Endothelial cell of umbilical vein (primary cell): ENCODE measurements around the gene ARHGAP15. TPM values are rescaled to one million over a fixed set of nuclear protein-coding genes. Genes with fewer than 3 reads are reported as not detected.

Experiments used
- BruUV-seq: library from RNA; stranded (reverse); fragments of 400-500 nt; replicated peaks from 2 replicates; lab custom pipeline; 2021; lab: Mats Ljungman, UMichigan
- CTCF ChIA-PET: fragments of 300-600, 350-600 bp; sonication (Branson Sonifier 250); formaldehyde crosslinking; loops from one replicate; lab custom pipeline; 2021; ENCODE audit warnings: antibody characterized with exemption, inconsistent platforms; lab: Charles Lee
- POLR2A ChIA-PET: fragments of 300-600, 350-600 bp; sonication (Branson Sonifier 250); formaldehyde crosslinking; loops from one replicate; lab custom pipeline; 2021; ENCODE audit warnings: antibody characterized with exemption, inconsistent platforms; lab: Charles Lee
- DNase-seq: peaks from one replicate; pipeline ENCODE4 v3.0.0-alpha.2; 2011; ENCODE audit warnings: low read depth, low spot score
- FAIRE-seq: peaks from 2 replicates; lab custom pipeline; 2011; peaks lifted over from hg19 to GRCh38; lab: Jason Lieb, UNC
- H2AFZ ChIP-seq: 2 replicates; pipeline ENCODE4 v1.6.0; 2012; ENCODE audit warnings: low read depth, low read length, control low read depth, inconsistent platforms
- H3K27ac ChIP-seq: 2 replicates; pipeline ENCODE4 v1.5.1; 2011; ENCODE audit warnings: low read depth, mild to moderate bottlenecking, control low read depth, low read length, moderate library complexity; ENCODE audit not compliant: insufficient read depth
- H3K27me3 ChIP-seq, 2 experiments: 2 replicates each; pipeline versions ENCODE4 v1.6.0 to v1.6.1; 2011; ENCODE audit warnings: low read length in 2 of 2, mixed read lengths in 1 of 2; ENCODE audit not compliant: control insufficient read depth in 2 of 2, insufficient read depth in 2 of 2
- H3K36me3 ChIP-seq, 2 experiments: 2 replicates in 1 of 2; 3 replicates in 1 of 2; pipeline ENCODE4 v1.5.1; 2011; ENCODE audit warnings: low read length in 2 of 2, mild to moderate bottlenecking in 1 of 2, moderate library complexity in 1 of 2; ENCODE audit not compliant: control insufficient read depth in 2 of 2, insufficient read depth in 2 of 2; ENCODE audit errors: extremely low read depth in 1 of 2
- H3K4me1 ChIP-seq: 3 replicates; pipeline ENCODE4 v1.5.1; 2011; ENCODE audit warnings: mild to moderate bottlenecking, low read length; ENCODE audit not compliant: control insufficient read depth, insufficient read depth; ENCODE audit errors: extremely low read depth
- H3K4me2 ChIP-seq: 2 replicates; pipeline ENCODE4 v1.6.1; 2011; ENCODE audit warnings: low read length, control low read depth, mixed read lengths; ENCODE audit not compliant: insufficient read depth
- H3K4me3 ChIP-seq, 3 experiments: fragments of 200-600 bp in 1 of 3; sonication (generic), shearing (Covaris generic) in 1 of 3; replicated peaks in 1 of 3; 2 replicates each; pipeline ENCODE4 v1.5.1; 2011 to 2016; ENCODE audit warnings: control low read depth in 3 of 3, low read length in 3 of 3, mild to moderate bottlenecking in 2 of 3, inconsistent platforms in 1 of 3, low read depth in 1 of 3, moderate library complexity in 1 of 3; ENCODE audit not compliant: insufficient read depth in 1 of 3
- H3K79me2 ChIP-seq: 2 replicates; pipeline ENCODE4 v1.6.0; 2012; ENCODE audit warnings: low read length, inconsistent platforms; ENCODE audit not compliant: control insufficient read depth, insufficient read depth
- H3K9ac ChIP-seq: replicated peaks from 2 replicates; pipeline ENCODE3; 2011; ENCODE audit warnings: low read length, control low read depth; ENCODE audit not compliant: insufficient read depth; ENCODE audit errors: extremely low read depth
- H3K9me1 ChIP-seq: replicated peaks from 3 replicates; pipeline ENCODE4 v1.6.0; 2011; ENCODE audit warnings: mild to moderate bottlenecking, low read length; ENCODE audit not compliant: control insufficient read depth, insufficient read depth; ENCODE audit errors: extremely low read depth
- H3K9me3 ChIP-seq: replicated peaks from 2 replicates; pipeline ENCODE4 v1.5.1; 2012; ENCODE audit warnings: low read length, inconsistent platforms; ENCODE audit not compliant: control insufficient read depth, insufficient read depth
- H4K20me1 ChIP-seq: replicated peaks from 2 replicates; pipeline ENCODE3; 2011; ENCODE audit warnings: mild to moderate bottlenecking, low read length; ENCODE audit not compliant: control insufficient read depth, insufficient read depth; ENCODE audit errors: extremely low read depth
- EZH2 ChIP-seq: IDR thresholded peaks from 2 replicates; pipeline ENCODE4 v1.6.1; 2012; ENCODE audit warnings: borderline replicate concordance, low read depth, mild to moderate bottlenecking, moderate library complexity, low read length, inconsistent platforms; ENCODE audit not compliant: severe bottlenecking
- FOS ChIP-seq: IDR thresholded peaks from 2 replicates; pipeline ENCODE4 v1.6.1; 2011; ENCODE audit warnings: mild to moderate bottlenecking, low read length, moderate library complexity, borderline replicate concordance; ENCODE audit not compliant: insufficient read depth
- GATA2 ChIP-seq: IDR thresholded peaks from 2 replicates; pipeline ENCODE4 v1.7.0; 2011; ENCODE audit warnings: low read depth, mild to moderate bottlenecking, moderate library complexity, mixed read lengths, low read length; ENCODE audit not compliant: insufficient read length, insufficient read depth
- JUN ChIP-seq: IDR thresholded peaks from 2 replicates; pipeline ENCODE4 v1.6.1; 2011; ENCODE audit warnings: borderline replicate concordance, low read depth; ENCODE audit not compliant: insufficient read length, insufficient read depth
- MYC ChIP-seq: IDR thresholded peaks from one replicate; pipeline ENCODE4 v1.6.1; 2011; ENCODE audit warnings: mild to moderate bottlenecking, low read depth, low read length
- POLR2A ChIP-seq: IDR thresholded peaks from 2 replicates; pipeline ENCODE4 v1.6.1; 2012; ENCODE audit warnings: low read depth, mild to moderate bottlenecking, control low read depth, low read length
- POLR2AphosphoS5 ChIP-seq: IDR thresholded peaks from 2 replicates; pipeline ENCODE4 v1.6.1; 2012; ENCODE audit warnings: low read depth, mild to moderate bottlenecking, control low read depth, low read length, moderate library complexity; ENCODE audit not compliant: insufficient read depth
- dilution Hi-C: fragments of 300-500 bp; cut with MboI; formaldehyde crosslinking; loops from one replicate; pipeline ENCODE4 v1.15.0; 2019; ENCODE audit warnings: low sequenced_read_pairs; ENCODE audit not compliant: extremely low pct_ligation_motif_present
- intact Hi-C: fragments of 100-400 bp; cut with micrococcal nuclease; formaldehyde crosslinking; loops from one replicate; pipeline ENCODE4 v1.10.0; 2022
- polyA plus RNA-seq, 4 experiments: library from polyadenylated mRNA; depleted of rRNA in 3 of 4; stranded (reverse) in 3 of 4; unstranded in 1 of 4; fragments of >200 nt; gene quantifications; 2 replicates each; pipeline versions ENCODE4 v1.2.1 to v1.2.3, GENCODE V29; 2011 to 2012; ENCODE audit warnings: missing spikeins in 1 of 4
- total RNA-seq: library from RNA; stranded (reverse); gene quantifications from 2 replicates; pipeline ENCODE4 v1.2.3, GENCODE V29; 2021
- TF ChIP-seq, protein P1 (sequence below): IDR thresholded peaks from 2 replicates; pipeline ENCODE4 v1.6.1; 2011; ENCODE audit not compliant: insufficient read depth, insufficient read length
- TF ChIP-seq, protein P2 (sequence below), 2 donors: IDR thresholded peaks; 1 replicate in 1 of 2; 2 replicates in 1 of 2; pipeline ENCODE4 v1.5.1; 2011; ENCODE audit warnings: low read length in 2 of 2, mild to moderate bottlenecking in 2 of 2, moderate library complexity in 2 of 2, control low read depth in 1 of 2, inconsistent platforms in 1 of 2, low read depth in 1 of 2; ENCODE audit not compliant: insufficient read depth in 1 of 2; ENCODE audit errors: extremely low read depth in 1 of 2

The ARHGAP15 gene
- total and polyA plus RNA-seq, 2 donors (not counting 3 experiments of a cell fraction or from before 2014, with no cell fraction given) = not detected

DNA sequence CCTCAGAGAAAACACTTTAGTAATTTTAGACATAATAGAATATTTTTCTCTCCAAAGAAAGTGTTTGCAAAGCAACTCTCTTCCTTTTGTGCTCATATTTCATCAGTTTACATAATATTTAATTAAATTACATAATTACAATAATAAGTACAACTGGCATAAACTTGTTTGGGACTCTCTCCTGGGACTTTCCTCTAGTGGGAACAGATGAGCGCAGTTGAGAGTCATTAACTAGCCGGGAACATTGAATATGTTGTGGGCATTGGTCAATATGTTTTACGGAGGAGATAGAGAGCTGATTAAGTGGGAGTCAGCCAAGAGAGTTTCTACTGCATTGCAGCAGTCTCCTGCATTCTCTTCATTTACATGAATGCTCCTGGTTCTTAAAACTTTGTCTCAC lies 607.7 kb downstream of the ARHGAP15 start:
- CTCF ChIA-PET = no interaction called here
- H3K4me1 ChIP-seq = no peaks in the 10 kb centered on the region
- H3K27me3 ChIP-seq = peaks cover 0 to 3% of the 10 kb centered on the region in 2 experiments
- no peak overlapping the region for H3K9ac ChIP-seq
- TF ChIP-seq JUN (no peak), POLR2AphosphoS5 (no peak), GATA2 (no peak), EZH2 (no peak)
- TF ChIP-seq, protein P1, sequence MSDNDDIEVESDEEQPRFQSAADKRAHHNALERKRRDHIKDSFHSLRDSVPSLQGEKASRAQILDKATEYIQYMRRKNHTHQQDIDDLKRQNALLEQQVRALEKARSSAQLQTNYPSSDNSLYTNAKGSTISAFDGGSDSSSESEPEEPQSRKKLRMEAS = no peak
- H2AFZ ChIP-seq = no peak overlapping the region
- no TSS peak for BruUV-seq
- H4K20me1 ChIP-seq = no peaks in the 10 kb centered on the region
- FAIRE-seq = no peak
- H3K27ac ChIP-seq = no peak overlapping the region
- H3K9me1 ChIP-seq = no peaks in the 10 kb centered on the region
- no peaks in the 10 kb centered on the region for H3K79me2 ChIP-seq
- intact Hi-C loops (no loop called here), dilution Hi-C loops (no loop called here)
- no peaks in the 10 kb centered on the region for H3K9me3 ChIP-seq
- no peak overlapping the region for H3K4me2 ChIP-seq
- POLR2A ChIA-PET = no interaction called here
- H3K4me3 ChIP-seq = no peak overlapping the region
- DNase-seq = no peak
- H3K36me3 ChIP-seq = no peaks in the 10 kb centered on the region

DNA sequence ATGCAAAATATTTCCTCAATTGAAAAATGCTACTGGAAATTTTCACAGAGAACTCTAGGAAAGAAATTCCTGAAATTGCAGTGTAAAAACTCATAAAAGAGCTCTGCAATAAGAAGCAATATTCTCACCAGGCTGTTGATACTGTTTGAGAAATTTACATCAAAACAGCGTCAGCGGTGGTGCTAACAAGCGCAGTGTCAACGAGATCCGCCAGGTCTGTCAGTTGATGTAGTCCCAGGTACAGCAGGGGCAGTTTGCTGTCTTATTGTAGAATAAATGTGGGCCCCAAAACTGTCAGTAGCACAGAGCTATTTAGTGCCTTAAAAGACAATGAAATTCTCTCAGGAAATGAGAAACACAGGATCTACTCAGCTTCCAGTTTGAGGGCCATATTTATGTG lies 611.2 kb downstream of the ARHGAP15 start:
- H3K4me3 ChIP-seq = no peak overlapping the region
- H3K4me2 ChIP-seq = no peak overlapping the region
- intact Hi-C loops (no loop called here), dilution Hi-C loops (no loop called here)
- no peaks in the 10 kb centered on the region for H3K9me1 ChIP-seq
- H3K27me3 ChIP-seq = no peaks in the 10 kb centered on the region
- FAIRE-seq = no peak
- DNase-seq = no peak
- CTCF ChIA-PET = interaction anchor here (0.6 kb wide), 1 partner anchor 719 kb away, joined by 3 read pairs; no protein-coding TSS in a partner anchor
- BruUV-seq = no TSS peak
- TF ChIP-seq, protein P1 = no peak
- TF ChIP-seq EZH2 = no peak
- TF ChIP-seq FOS = no peak
- TF ChIP-seq, protein P2, sequence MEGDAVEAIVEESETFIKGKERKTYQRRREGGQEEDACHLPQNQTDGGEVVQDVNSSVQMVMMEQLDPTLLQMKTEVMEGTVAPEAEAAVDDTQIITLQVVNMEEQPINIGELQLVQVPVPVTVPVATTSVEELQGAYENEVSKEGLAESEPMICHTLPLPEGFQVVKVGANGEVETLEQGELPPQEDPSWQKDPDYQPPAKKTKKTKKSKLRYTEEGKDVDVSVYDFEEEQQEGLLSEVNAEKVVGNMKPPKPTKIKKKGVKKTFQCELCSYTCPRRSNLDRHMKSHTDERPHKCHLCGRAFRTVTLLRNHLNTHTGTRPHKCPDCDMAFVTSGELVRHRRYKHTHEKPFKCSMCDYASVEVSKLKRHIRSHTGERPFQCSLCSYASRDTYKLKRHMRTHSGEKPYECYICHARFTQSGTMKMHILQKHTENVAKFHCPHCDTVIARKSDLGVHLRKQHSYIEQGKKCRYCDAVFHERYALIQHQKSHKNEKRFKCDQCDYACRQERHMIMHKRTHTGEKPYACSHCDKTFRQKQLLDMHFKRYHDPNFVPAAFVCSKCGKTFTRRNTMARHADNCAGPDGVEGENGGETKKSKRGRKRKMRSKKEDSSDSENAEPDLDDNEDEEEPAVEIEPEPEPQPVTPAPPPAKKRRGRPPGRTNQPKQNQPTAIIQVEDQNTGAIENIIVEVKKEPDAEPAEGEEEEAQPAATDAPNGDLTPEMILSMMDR (IDR thresholded peaks at IDR 0.05; ENCODE audit: extremely low read depth in 1 of 2, insufficient read depth in 1 of 2, low read depth in 1 of 2, low read length in 2 of 2) = no peak
- TF ChIP-seq JUN = no peak
- TF ChIP-seq POLR2A = no peak
- TF ChIP-seq MYC = no peak
- no peak for TF ChIP-seq POLR2AphosphoS5
- no peak for TF ChIP-seq GATA2
- POLR2A ChIA-PET = no interaction called here
- no peak overlapping the region for H2AFZ ChIP-seq
- no peak overlapping the region for H3K27ac ChIP-seq
- no peaks in the 10 kb centered on the region for H3K4me1 ChIP-seq
- no peaks in the 10 kb centered on the region for H4K20me1 ChIP-seq
- no peak overlapping the region for H3K9ac ChIP-seq
- H3K9me3 ChIP-seq = no peaks in the 10 kb centered on the region
- no peaks in the 10 kb centered on the region for H3K36me3 ChIP-seq
- H3K79me2 ChIP-seq = no peaks in the 10 kb centered on the region
